Nephron progenitor cell (in vitro differentiated cells): Measurements from ENCODE around the gene TPM2.

Experiments used
- DNase-seq: peaks from one replicate; pipeline ENCODE4 v3.0.0; 2021
- H3K27ac Mint-ChIP-seq: 2 replicates; pipeline ENCODE4 v1.8.0; 2021; ENCODE audit warnings: mild to moderate bottlenecking, moderate library complexity, mixed read lengths
- H3K27me3 Mint-ChIP-seq: 2 replicates; pipeline ENCODE4 v1.8.0; 2021; ENCODE audit warnings: mild to moderate bottlenecking, low read depth, mixed read lengths; ENCODE audit not compliant: poor library complexity
- H3K36me3 Mint-ChIP-seq: 2 replicates; pipeline ENCODE4 v1.8.0; 2021; ENCODE audit warnings: low read depth, mixed read lengths
- H3K4me1 Mint-ChIP-seq: 2 replicates; pipeline ENCODE4 v1.8.0; 2021; ENCODE audit warnings: mixed read lengths
- H3K4me3 Mint-ChIP-seq: 2 replicates; pipeline ENCODE4 v1.8.0; 2021; ENCODE audit warnings: mild to moderate bottlenecking, moderate library complexity, mixed read lengths
- H3K9me3 Mint-ChIP-seq: 2 replicates; pipeline ENCODE4 v1.8.0; 2021; ENCODE audit warnings: mild to moderate bottlenecking, moderate library complexity, mixed read lengths
- CTCF ChIP-seq: fragments of 200-600 bp; sonication (generic); IDR thresholded peaks from 2 replicates; pipeline ENCODE4 v1.5.0; 2021; ENCODE audit warnings: antibody characterized with exemption

TPM2 gene

GRCh38 chr9:35685506-35685905 is 4.2 kb downstream of the TPM2 start:
- H3K36me3 Mint-ChIP-seq, result peaks cover 49% of the 10 kb centered on the region
- no peaks in the 10 kb centered on the region for H3K27me3 Mint-ChIP-seq
- H3K27ac Mint-ChIP-seq, result no peak overlapping the region
- DNase-seq, result no peak
- peaks cover 81% of the 10 kb centered on the region for H3K4me1 Mint-ChIP-seq
- no peaks in the 10 kb centered on the region for H3K9me3 Mint-ChIP-seq
- TF ChIP-seq CTCF, result no peak
- H3K4me3 Mint-ChIP-seq, result no peak overlapping the region

GRCh38 chr9:35684921-35685320 is 4.8 kb downstream of the TPM2 start:
- Mint-ChIP-seq H3K4me3 (no peak overlapping the region), H3K9me3 (no peaks in the 10 kb centered on the region), H3K27me3 (peaks cover 1% of the 10 kb centered on the region), H3K27ac (no peak overlapping the region), H3K4me1 (peaks cover 87% of the 10 kb centered on the region), H3K36me3 (peaks cover 49% of the 10 kb centered on the region)
- no peak for TF ChIP-seq CTCF
- no peak for DNase-seq

- H3K4me1 Mint-ChIP-seq, result peaks cover 85% of the 10 kb centered on the region
- no peak overlapping the region for H3K4me3 Mint-ChIP-seq
- H3K27ac Mint-ChIP-seq, result peak overlapping the region; percentile 58
- peaks cover 3% of the 10 kb centered on the region for H3K27me3 Mint-ChIP-seq
- no peak for TF ChIP-seq CTCF
- H3K36me3 Mint-ChIP-seq, result peaks cover 49% of the 10 kb centered on the region
- H3K9me3 Mint-ChIP-seq, result no peaks in the 10 kb centered on the region
- DNase-seq, result no peak
Observed at GRCh38 chr9:35683323-35683722, 6.4 kb downstream of the TPM2 start.

- Mint-ChIP-seq H3K27me3 (peaks cover 3% of the 10 kb centered on the region), H3K4me1 (peaks cover 80% of the 10 kb centered on the region), H3K4me3 (no peak overlapping the region), H3K9me3 (no peaks in the 10 kb centered on the region), H3K36me3 (peaks cover 49% of the 10 kb centered on the region), H3K27ac (peak overlapping the region; percentile 62)
- no peak for TF ChIP-seq CTCF
- DNase-seq, result no peak
Observed at GRCh38 chr9:35682520-35683315, 7.0 kb downstream of the TPM2 start.

GRCh38 chr9:35682051-35682450 is 7.7 kb downstream of the TPM2 start:
- TF ChIP-seq CTCF, result no peak
- H3K27me3 Mint-ChIP-seq, result peaks cover 3% of the 10 kb centered on the region
- H3K4me3 Mint-ChIP-seq, result no peak overlapping the region
- no peaks in the 10 kb centered on the region for H3K9me3 Mint-ChIP-seq
- peaks cover 44% of the 10 kb centered on the region for H3K36me3 Mint-ChIP-seq
- no peak for DNase-seq
- H3K27ac Mint-ChIP-seq, result peak overlapping the region; percentile 62
- H3K4me1 Mint-ChIP-seq, result peaks cover 80% of the 10 kb centered on the region
